GM19455 (cell line): ENCODE results near the gene OR4E1.
"Not testable (repeated sequence)": the region's sequence is repeated elsewhere in the genome, so short reads cannot be mapped to it uniquely, and the experiment has no call there.

ENCODE experiments used
- ATAC-seq: cut with Tn5 transposase; IDR thresholded peaks from one replicate; pipeline ENCODE4 v1.9.1; 2021; ENCODE audit not compliant: unreplicated experiment

OR4E1 gene, protein sequence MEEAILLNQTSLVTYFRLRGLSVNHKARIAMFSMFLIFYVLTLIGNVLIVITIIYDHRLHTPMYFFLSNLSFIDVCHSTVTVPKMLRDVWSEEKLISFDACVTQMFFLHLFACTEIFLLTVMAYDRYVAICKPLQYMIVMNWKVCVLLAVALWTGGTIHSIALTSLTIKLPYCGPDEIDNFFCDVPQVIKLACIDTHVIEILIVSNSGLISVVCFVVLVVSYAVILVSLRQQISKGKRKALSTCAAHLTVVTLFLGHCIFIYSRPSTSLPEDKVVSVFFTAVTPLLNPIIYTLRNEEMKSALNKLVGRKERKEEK

DNA sequence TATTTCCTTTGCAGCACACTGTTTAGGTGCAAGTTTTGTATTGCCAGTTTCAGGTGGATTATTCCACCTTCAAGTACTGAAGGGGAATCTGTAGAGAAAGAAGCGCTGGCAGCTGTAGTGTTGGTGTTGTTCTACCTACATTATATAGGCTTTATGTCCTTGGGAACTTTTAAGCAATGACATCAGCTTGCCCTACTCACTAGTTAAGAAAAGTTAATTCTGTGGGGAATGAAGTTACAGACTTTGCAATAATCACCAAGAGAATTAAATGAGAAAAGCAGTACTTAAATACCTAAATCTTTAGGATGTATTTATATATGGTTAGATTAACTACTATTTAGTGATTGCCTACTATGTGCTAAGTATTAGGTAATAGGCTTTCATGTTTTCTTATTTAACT, at the start of gene OR4E1:
OR4E1 (minus strand) TSS at position 101 of the 400 bp plus-strand sequence. CDS start 2,883 bp downstream, outside the sequence.
- no peak for ATAC-seq

DNA sequence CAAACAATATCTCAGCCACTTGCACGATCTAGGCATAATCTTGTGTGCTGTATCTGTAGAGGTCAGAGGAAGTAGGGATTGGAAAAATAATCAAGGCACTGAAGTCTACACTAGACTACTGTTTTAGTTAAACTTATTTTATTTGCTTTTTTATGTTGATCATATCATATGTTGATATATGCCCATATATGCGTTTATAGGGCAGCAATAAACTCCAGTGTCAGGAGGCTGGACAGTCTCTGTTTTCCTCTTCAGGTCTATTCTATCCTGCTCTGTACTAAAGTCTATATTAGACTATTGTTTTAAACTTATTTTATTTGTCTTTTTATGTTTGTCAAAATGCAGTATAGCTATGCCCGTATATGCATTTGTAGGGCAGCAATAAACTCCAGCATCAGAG, 47.9 kb upstream of the OR4E1 start:
- no peak for ATAC-seq

DNA sequence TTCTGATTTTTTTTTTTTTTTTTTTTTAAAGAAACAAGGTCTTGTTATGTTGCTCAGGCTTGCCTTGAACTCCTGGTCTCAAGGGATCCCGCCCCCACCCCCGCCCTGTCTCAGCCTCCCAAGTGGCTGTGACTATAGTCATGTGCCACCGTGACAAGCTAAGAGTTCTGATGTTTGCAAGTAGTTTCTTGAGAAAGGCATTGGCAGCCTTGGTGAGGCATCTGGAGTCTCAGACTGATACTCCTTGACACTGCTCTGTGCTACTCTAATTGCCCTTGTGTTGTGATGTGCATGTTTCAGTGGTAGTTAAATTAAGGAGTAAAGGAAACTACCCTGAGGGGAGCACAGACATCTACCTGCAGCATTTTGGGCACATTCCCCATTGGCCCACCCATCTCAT, 46.2 kb upstream of the OR4E1 start:
- no peak for ATAC-seq

DNA sequence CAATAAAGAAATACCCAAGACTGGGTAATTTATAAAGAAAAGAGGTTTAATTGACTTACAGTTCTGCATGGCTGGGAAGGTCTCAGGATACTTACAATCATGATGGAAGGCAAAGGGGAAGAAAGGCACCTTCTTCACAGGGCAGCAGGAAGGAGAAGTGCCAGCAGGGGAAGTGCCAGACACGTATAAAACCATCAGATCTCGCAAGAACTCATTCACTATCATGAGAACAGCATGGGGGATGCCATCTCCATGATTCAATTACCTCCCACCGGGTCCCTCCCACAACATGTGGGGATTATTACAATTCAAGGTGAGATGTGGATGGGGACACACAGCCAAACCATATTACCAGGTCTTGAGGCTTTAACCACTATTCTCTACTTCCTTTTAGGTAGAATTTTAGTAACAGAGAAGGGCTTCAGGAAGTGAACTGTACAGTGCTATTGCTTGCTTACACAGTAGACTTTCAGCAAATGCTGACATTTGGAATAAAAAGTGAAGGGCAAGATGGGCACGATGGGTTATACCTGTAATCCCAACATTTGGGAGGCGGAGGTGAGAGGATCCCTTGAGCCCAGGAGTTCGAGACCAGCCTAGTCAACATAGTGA, 40.8 kb upstream of the OR4E1 start:
- no peak for ATAC-seq

DNA sequence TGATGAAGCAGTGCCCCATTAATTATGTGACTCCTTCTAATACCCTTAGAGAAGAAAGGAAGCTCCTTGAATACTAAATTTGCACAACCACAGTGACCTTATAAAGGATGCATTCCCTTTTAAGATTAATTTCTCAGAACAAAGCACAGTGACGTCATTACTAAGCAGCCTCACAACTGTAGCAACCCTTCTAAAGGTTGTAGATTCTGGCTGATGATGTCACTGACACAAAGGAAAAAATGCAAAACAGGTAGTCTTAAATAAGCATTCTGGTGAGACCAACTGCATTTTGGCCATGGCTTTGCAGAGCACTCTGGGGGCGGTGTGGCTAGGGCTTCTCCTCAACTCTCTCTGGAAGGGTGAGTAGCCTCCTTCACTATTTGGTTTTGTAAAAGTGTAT, 38.4 kb upstream of the OR4E1 start:
- ATAC-seq, result no peak

DNA sequence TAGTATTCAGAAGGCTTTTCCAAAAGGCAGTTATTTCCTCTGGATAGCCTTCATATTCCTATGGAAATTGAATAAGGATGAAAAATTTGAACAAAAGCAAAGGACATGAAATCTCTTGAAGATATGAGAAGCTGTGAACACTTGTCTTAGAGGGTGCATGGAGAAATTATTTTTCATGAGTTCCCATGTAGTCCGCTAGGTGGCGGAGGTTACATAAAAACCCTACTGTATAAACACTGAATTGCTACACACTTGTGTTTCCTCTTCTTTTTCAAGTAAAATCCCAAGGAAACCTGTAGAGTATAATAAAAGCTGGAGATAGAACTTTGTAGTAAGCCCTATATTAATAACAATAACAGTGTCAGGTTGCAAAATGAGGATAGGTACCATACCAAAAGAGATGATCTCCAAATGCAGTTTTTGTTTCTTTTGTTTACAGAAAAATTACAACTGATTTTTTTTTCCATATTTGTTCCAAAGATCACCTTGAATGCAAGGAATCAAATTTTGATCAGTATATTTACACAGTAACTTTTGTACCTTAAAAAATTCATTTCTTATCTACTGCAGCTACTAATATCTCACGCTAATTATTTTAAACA, 37.8 kb upstream of the OR4E1 start:
- ATAC-seq, result peak; percentile 64

DNA sequence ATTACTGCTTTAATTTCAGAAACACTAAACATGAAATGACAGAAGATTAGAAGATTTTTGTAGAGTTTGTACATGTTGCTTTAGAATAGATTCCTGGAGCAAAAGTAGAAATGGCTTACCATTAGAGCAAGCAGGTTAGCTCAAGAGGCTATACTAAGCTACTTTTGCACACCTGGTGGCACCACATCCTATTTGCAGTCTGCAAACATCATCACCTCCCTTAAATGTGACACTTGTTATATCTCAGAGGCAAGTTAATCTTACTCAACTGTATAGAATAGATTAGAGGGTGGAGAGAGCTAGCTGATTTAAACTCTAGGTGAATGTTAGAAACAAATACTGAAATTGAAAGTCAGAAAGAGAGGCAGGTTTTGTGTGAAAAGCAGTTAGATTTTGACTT, 30.7 kb upstream of the OR4E1 start:
- no peak for ATAC-seq

DNA sequence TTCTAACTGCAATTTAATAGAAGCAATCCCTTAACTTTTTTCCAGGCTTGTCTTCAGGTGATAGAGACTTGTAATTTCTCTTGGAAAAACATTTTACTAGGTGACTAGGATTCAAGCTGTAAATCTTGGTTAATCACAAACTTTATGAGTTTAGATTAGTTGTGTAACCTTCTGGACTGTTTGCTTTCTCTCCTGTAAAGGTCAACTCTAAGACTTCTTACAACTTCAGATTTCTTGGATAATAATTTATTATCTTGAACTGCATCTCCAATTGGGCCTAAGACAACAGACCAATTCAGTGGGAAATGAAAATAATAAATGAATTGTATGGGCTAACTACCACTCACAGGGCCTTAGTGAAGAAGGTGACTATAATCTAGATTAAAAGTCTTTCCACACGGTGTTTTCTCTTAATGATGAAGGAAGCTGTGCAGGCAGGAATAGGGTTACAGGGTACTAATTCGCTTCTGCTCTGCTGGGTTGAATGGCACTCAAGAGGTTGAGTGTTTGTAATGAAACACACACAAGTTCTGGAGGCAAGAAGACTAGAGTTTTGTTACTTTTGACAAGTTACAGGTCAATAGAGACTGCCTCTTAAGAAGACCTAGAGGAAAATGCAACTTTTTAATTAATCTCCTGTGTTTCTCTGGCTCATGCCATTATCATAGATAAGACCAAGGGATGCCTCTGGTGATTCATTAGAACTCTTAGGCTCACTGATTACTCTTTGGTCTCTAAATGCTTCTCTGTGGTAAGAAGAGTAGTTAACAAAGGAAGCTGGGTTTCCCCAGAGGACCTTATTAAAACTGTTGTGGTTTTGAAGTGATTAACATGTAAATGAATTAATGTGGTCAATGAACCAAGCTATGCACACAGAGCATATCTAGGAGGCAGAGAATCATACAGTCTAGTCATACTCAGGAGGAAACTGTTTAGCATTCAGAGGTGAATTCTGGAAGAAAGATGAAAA, 30.0 kb upstream of the OR4E1 start:
- no peak for ATAC-seq

DNA sequence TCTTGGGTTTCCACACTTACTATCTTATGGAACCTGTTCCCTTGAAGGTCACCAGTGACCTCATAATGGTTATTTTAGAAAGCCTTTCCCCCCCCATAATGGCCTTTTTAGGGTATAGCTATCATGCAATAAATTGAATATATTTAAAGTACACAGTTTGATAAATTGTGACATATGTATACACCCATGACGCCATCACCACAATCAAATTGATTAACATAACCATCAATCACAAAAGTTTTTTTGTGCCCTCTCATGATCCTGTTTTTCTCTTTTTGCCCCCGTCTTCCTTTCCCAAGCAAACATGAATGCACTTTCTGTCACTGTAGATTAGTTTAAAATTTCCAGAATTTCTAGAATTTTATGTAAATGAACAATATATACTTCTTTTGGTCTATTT, 28.7 kb upstream of the OR4E1 start:
- ATAC-seq, result no peak

DNA sequence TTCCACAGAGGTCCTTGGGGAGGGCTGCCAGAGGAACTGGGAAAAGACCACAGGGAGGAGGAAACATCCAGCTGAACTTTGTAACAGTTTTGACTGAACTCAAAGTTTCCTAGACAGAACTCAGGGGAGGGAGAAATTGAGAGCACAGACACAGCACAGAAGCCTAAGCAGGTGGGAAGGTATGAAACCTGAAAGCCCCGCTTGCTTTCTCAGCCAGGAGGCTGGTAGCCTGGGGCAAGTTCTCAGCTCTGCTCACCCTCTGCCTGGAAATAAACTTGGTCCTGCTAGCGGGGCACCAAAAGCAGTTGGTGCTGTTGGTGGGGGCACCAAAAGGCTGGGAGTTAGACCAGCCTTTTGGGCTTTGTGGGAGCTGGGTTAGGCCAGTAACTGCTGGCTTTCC, 25.9 kb upstream of the OR4E1 start:
- no peak for ATAC-seq

DNA sequence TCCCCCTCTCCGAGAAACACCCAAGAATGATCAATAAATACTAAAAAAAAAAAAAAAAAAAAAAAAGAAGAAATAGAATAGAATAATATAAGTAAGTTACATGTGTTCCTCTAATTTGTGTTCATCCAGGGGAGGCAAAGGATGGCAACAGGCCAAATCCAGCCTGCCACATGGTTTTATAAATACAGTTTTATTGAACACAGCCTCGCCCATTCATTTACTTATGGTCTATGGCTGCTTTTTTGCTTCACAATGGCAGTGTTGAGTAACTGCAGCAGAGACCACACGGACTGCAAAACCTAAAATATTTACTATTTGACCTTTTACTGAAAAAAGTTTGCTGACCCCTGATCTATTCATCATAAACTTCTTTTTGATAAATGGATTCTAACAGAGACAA, 24.9 kb upstream of the OR4E1 start:
- not testable (repeated sequence) for ATAC-seq

DNA sequence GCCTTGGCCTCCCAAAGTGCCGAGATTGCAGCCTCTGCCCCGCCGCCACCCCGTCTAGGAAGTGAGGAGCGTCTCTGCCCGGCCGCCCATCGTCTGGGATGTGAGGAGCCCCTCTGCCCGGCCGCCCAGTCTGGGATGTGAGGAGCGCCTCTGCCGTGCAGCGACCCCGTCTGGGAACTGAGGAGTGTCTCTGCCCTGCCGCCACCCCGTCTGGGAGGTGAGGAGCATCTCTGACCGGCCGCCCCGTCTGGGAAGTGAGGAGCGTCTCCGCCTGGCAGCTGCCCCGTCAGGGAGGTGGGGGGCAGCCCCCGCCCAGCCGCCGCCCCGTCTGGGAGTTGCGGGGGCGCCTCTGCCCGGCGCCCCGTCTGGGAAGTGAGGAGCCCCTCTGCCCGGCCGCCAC, 24.0 kb upstream of the OR4E1 start:
- ATAC-seq, result not testable (repeated sequence)

DNA sequence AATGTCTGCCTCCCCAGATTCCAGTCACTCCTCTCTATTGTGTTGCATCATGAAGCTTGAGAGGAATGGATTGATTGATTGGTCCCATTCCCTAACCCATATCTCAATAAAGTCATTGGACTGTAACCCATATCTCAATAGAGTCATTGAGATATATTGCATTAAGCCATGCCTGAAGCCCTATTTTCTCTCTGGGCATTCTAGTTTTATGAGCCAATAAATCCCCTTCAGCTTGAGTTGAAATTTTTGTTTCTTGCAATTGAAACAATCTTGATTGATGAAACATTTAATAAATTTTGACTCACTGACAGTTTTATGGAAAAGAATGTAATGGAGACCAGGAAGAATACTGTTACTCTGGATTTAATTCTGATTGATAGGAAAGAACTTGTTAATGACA, 20.8 kb upstream of the OR4E1 start:
- ATAC-seq, result no peak

DNA sequence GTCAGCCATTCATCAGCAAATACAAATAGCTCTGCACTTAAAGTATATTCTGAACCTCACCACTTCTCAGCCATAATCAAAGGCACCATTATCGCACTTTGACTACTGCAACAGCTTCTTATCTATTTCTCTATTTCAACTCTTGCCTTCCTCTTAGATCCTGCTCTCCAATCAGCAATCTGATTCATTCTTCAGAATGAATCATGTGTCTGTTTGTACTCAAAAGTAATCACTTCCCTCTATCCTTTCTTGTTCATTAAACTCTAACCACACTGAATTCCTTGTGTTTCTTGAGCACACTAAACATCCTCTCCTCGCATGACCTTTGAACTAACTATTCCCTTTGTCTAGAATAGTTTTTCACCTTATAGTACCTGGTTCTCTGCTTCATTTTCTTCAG, 12.8 kb upstream of the OR4E1 start:
- no peak for ATAC-seq

DNA sequence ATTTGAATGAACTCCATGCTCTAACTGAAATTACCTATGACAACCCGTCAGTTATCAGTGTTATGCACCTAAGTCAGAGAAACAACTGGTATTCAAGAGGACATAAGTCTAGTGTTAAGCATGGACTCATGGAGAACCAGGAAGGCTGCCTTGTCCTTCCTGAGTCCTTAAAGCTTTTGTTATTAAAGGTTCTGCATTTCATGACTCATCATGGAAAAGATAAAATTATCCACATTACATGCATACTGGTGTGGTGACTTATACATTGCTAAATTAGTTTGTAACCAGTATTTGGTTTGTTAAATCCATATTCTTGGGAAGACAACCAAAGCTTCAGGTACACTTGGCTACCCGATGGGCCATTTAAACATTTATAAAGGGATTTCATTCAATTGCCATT, 6.5 kb upstream of the OR4E1 start:
- no peak for ATAC-seq

DNA sequence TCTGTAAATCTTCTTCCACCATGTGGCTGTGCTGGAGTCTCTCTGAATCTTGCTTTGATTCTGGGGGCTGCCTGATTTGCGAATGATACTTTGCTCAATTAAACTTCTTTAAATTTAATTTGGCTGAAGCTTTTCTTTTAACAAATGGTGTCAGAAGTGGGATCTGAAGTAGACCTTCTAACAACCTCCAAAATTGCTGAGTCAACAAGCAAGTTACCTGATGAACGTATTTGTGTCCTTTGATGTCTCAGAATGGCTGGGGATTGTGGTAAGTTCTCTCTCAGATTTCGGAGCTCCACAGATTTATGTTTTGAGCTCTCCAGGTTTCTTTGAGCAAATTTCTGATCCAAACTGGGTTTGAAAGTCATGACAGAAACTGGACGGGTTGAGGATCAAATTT, 1.9 kb upstream of the OR4E1 start:
- no peak for ATAC-seq

DNA sequence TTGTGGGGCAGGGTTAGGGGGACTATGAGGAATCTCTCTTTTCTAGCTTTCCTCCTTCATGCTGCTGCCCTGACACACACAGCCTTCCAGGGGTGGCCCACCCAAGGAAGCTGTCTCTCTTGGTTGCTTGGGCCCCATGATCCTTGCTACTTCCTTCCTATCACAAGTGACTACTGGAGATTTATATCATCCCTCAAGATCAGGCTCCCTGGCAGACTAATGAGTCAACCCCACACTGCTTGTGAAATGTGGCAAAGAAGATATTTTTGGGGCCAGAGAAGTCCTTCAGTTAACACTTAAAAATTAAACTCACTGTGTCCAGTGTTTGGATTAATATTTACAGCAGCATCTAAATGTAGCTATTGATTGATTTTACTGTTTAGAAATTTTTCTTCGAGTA, 1.5 kb downstream of the OR4E1 start:
- ATAC-seq, result no peak

DNA sequence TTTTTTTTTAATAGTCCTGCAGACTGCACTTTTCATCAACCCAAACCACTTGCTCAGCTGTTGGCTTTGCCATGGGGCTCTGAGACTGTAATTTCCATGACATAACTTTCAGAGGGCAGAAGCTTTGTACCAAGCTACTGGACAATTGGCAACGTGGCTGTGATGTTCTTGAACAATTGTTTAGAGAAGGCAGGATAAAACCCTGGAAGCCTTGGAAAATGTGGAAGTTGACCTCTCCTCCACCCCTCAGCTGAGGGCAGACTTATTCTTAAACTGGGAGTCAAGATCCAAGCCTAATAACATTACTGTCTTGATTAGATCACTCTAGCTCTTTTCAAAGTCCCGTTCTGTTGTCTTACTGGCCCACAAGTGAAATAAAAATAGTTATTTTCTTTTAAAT, 2.2 kb downstream of the OR4E1 start:
- no peak for ATAC-seq

DNA sequence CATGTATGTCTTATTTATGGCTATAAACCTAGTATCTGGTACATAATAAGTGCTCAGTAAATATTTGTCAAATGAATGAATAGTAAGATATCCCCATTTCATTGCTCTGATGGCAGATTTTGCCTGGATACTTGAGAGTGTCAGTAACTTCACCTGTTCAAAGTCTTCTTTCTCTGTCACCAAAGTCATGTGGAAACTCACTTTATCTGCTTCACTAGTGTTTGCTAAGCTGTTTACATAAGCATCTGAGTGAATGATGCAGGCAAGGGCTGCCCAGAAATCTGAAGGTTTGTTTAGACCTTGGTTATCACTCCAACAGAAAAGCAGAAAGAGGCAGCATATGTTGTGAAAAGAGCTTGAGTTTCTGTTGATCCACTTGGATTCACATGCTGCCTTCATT, 4.3 kb downstream of the OR4E1 start:
- ATAC-seq, result no peak

DNA sequence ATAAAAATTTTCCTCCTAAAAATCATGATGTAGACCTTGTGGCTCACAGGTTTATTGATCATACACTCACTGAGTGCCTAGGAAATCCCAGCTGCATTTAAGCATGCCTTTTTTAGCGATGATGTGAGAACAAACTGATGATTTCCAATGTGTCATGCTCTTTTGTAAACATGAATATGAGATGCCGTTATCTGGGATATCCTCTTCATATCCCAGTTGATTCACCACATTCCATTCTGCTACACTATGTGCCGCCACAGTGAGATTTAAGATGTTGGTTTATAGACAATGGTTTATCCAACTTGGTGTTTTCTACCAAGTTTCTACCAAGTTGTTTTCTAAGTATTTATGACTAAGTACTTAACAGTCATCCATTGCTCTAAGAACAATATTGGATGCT, 5.2 kb downstream of the OR4E1 start:
- no peak for ATAC-seq

DNA sequence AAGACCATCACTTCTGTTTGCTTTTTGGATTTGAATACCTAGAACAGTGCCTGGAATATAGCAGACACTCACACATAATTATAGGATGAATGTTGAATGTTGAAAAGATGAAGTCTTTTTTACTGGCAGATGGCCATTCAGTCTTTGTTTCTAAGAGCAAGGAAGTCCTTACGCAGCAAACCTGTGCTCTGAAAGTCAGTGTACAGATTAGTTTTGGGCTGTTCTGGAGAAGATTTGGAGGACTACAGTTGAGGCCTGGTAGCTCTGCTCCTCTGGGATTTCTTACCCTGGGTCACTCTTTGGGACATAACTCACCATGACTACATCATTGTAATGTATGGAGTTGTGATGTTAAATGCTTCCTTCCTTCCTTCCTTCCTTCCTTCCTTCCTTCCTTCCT, 16.6 kb downstream of the OR4E1 start:
- no peak for ATAC-seq
